ENCODE measurements around the gene GEN1. TPM values are rescaled to one million over a fixed set of nuclear protein-coding genes. Genes with fewer than 3 reads are reported as not detected.

GEN1 gene
- total RNA-seq, 2 donors from 2014 or later: 6.5 to 7.6 TPM

DNA sequence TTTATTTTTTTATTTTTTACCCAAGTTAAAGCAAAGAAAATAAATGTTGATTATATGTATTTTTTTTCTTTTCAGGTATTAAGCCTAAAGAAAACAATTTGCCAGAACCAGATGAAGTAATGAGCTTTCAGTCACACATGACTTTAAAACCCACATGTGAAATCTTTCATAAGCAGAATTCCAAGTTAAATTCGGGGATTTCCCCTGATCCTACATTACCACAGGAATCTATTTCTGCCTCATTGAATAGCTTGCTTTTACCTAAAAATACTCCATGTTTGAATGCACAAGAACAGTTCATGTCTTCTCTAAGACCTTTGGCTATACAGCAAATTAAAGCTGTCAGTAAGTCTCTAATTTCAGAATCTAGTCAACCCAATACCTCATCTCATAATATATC lies 26.6 kb downstream of the GEN1 start:
- Histone ChIP-seq H3K27ac (no peak overlapping the region), H3K36me3 (replicated peaks in 1 of 2; ENCODE audit: insufficient read depth in 1 of 2, low read depth in 2 of 2) (no peaks in the 10 kb centered on the region), H3K4me3 (no peak overlapping the region), H3K4me1 (no peaks in the 10 kb centered on the region), H3K9me3 (no peaks in the 10 kb centered on the region), H3K27me3 (no peaks in the 10 kb centered on the region)
- 84 to 90% methylated on average over 1 of the region's 1 CpG for WGBS, 2 donors
- intact Hi-C loops (cut with DNase I): no loop called here
- ATAC-seq (no peak), DNase-seq (no peak)
- TF ChIP-seq POLR2A (IDR thresholded peaks at IDR 0.05): no peak
- TF ChIP-seq, protein P1, sequence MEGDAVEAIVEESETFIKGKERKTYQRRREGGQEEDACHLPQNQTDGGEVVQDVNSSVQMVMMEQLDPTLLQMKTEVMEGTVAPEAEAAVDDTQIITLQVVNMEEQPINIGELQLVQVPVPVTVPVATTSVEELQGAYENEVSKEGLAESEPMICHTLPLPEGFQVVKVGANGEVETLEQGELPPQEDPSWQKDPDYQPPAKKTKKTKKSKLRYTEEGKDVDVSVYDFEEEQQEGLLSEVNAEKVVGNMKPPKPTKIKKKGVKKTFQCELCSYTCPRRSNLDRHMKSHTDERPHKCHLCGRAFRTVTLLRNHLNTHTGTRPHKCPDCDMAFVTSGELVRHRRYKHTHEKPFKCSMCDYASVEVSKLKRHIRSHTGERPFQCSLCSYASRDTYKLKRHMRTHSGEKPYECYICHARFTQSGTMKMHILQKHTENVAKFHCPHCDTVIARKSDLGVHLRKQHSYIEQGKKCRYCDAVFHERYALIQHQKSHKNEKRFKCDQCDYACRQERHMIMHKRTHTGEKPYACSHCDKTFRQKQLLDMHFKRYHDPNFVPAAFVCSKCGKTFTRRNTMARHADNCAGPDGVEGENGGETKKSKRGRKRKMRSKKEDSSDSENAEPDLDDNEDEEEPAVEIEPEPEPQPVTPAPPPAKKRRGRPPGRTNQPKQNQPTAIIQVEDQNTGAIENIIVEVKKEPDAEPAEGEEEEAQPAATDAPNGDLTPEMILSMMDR (IDR thresholded peaks at IDR 0.05): no peak

DNA sequence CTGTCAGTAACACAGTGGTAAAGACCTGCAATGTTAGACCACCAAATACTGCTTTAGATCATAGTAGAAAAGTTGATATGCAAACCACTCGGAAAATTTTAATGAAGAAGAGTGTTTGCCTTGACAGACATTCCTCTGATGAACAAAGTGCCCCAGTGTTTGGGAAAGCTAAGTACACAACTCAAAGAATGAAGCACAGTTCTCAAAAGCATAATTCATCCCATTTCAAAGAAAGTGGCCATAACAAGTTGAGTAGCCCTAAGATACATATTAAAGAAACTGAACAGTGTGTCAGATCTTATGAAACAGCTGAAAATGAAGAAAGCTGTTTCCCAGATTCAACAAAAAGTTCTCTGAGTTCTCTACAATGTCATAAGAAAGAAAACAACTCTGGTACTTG lies 27.5 kb downstream of the GEN1 start:
- Histone ChIP-seq H3K36me3 (replicated peaks in 1 of 2; ENCODE audit: insufficient read depth in 1 of 2, low read depth in 2 of 2) (no peaks in the 10 kb centered on the region), H3K27me3 (no peaks in the 10 kb centered on the region), H3K4me3 (no peak overlapping the region), H3K4me1 (no peaks in the 10 kb centered on the region), H3K27ac (no peak overlapping the region), H3K9me3 (no peaks in the 10 kb centered on the region)
- no peak for DNase-seq
- 75 to 96% methylated on average over 1 of the region's 1 CpG for WGBS, 2 donors
- intact Hi-C loops (cut with DNase I): no loop called here
- no peak for TF ChIP-seq POLR2A (IDR thresholded peaks at IDR 0.05)
- TF ChIP-seq, protein P1 (IDR thresholded peaks at IDR 0.05): no peak
- ATAC-seq: no peak

DNA sequence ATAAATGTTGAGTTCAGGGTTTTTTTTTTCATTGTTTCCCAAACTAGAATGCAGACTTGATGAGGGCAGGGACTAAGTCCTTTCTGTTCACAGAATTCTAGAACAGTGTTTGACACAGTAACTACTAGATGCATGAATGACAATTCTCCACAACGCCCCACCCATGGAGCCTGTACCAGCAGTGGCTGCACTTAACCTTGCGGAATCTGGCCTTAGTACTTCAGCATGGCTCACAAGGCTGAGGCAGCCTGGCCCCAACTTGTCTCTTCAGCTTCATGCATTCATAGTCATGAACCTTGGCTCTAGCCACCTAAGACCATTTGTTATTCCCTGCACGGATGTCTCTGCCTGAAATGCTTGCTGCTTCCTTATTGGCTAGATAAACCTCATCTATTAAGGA lies 32.8 kb downstream of the GEN1 start:
- Histone ChIP-seq H3K4me1 (no peaks in the 10 kb centered on the region), H3K27me3 (no peaks in the 10 kb centered on the region), H3K27ac (no peak overlapping the region), H3K4me3 (no peak overlapping the region), H3K36me3 (replicated peaks in 1 of 2; ENCODE audit: insufficient read depth in 1 of 2, low read depth in 2 of 2) (no peaks in the 10 kb centered on the region), H3K9me3 (no peaks in the 10 kb centered on the region)
- 64 to 74% methylated on average over 3 of the region's 3 CpGs for WGBS, 2 donors
- DNase-seq (no peak), ATAC-seq (no peak)
- intact Hi-C loops (cut with DNase I): no loop called here
- TF ChIP-seq, protein P1 (IDR thresholded peaks at IDR 0.05): no peak
- no peak for TF ChIP-seq POLR2A (IDR thresholded peaks at IDR 0.05)

DNA sequence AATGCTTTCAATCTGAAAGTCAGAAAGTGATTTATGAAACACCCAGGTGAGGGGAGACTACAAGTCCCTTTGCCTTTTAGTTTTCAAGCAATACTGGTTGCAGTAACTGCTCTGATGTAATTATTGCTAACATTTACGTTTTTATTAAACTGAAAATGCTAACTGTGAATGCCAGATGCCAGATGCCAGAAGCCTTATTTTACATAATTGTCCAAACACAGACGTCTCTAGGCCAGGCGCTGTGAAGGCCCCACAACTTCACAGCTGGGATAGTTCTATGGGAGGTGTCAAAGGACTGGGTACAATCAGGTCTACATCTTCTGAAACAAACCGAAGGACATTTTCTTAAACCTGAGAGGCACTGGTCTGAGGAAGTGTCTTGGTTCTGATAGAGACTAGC lies 34.8 kb downstream of the GEN1 start:
- H3K4me3 ChIP-seq: no peak overlapping the region
- WGBS, 2 donors: 44 to 50% methylated on average over 4 of the region's 4 CpGs
- DNase-seq (no peak), ATAC-seq (no peak)
- H3K9me3 ChIP-seq: no peaks in the 10 kb centered on the region
- TF ChIP-seq POLR2A (IDR thresholded peaks at IDR 0.05): no peak
- TF ChIP-seq, protein P1 (IDR thresholded peaks at IDR 0.05): no peak
- H3K36me3 ChIP-seq (replicated peaks in 1 of 2; ENCODE audit: insufficient read depth in 1 of 2, low read depth in 2 of 2): no peaks in the 10 kb centered on the region
- no peaks in the 10 kb centered on the region for H3K4me1 ChIP-seq
- H3K27ac ChIP-seq: no peak overlapping the region
- no peaks in the 10 kb centered on the region for H3K27me3 ChIP-seq
- intact Hi-C loops (cut with DNase I): no loop called here

DNA sequence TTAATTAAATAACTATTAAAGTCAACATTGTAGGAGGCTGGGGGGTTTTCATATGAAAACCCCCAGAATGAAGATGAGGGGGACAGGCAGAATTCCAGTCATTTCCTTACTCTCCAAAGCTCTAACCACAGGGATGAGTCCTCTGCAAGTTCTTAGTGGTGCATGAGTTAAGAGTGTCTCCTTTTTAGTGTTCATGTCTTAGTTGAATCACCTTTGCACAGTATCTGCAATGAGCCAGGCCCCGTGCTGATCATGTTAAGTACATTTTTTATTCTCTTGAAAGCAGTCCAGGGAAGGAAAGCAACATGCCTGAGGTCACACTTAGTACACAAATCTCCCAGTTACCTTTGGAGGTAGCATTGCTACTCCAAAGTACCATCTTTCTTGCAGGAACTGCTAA lies 36.6 kb downstream of the GEN1 start:
- no peaks in the 10 kb centered on the region for H3K36me3 ChIP-seq (replicated peaks in 1 of 2; ENCODE audit: insufficient read depth in 1 of 2, low read depth in 2 of 2)
- H3K27ac ChIP-seq: no peak overlapping the region
- WGBS, 2 donors: 43 to 52% methylated on average over 1 of the region's 1 CpG
- TF ChIP-seq POLR2A (IDR thresholded peaks at IDR 0.05): no peak
- TF ChIP-seq, protein P1 (IDR thresholded peaks at IDR 0.05): no peak
- H3K4me1 ChIP-seq: no peaks in the 10 kb centered on the region
- no peak overlapping the region for H3K4me3 ChIP-seq
- no peaks in the 10 kb centered on the region for H3K9me3 ChIP-seq
- H3K27me3 ChIP-seq: no peaks in the 10 kb centered on the region
- intact Hi-C loops (cut with DNase I): no loop called here
- no peak for ATAC-seq
- no peak for DNase-seq
